Fibroblast of villous mesenchyme (primary cell): ENCODE data around the gene NUCKS1. TPM values are rescaled to one million over a fixed set of nuclear protein-coding genes. Genes with fewer than 3 reads are reported as not detected.

Experiments used
- DNase-seq: peaks from one replicate; pipeline ENCODE4 v3.0.0-alpha.2; 2010; ENCODE audit warnings: low read depth
- H3K4me3 ChIP-seq: 2 replicates; pipeline ENCODE4 v1.5.1; 2011; ENCODE audit warnings: low read depth, mild to moderate bottlenecking, low read length
- total RNA-seq: library from RNA; depleted of rRNA; stranded (reverse); fragments of >200 nt; gene quantifications from 2 replicates; pipeline ENCODE4 v1.2.3, GENCODE V29; 2012
- TF ChIP-seq, protein P1 (sequence below): IDR thresholded peaks from 2 replicates; pipeline ENCODE4 v1.5.1; 2012; ENCODE audit warnings: low read depth, mild to moderate bottlenecking, low read length; ENCODE audit not compliant: insufficient read depth

The NUCKS1 gene
- total RNA-seq, 1 donor, result 233 TPM

DNA sequence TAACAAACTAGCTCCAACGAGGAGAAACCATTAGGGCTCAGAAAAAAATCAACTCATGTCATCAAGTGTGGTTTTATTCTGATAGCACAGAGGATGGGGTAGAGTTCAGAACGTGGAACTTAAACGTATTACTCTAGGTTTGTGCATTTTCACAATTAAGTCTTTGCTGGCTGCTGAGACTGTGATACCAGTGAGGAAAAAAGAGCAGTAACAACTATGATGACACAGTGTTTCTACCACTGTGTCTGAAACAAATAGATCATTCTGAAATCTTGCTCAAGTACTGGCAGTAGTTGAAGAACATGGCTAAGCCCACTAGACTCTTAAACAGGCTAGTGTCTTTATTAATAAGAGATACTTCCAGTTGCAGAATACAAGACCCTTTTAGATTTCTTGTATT is 31.0 kb downstream of the NUCKS1 start:
- H3K4me3 ChIP-seq, result no peak overlapping the region
- DNase-seq, result no peak
- TF ChIP-seq, protein P1, sequence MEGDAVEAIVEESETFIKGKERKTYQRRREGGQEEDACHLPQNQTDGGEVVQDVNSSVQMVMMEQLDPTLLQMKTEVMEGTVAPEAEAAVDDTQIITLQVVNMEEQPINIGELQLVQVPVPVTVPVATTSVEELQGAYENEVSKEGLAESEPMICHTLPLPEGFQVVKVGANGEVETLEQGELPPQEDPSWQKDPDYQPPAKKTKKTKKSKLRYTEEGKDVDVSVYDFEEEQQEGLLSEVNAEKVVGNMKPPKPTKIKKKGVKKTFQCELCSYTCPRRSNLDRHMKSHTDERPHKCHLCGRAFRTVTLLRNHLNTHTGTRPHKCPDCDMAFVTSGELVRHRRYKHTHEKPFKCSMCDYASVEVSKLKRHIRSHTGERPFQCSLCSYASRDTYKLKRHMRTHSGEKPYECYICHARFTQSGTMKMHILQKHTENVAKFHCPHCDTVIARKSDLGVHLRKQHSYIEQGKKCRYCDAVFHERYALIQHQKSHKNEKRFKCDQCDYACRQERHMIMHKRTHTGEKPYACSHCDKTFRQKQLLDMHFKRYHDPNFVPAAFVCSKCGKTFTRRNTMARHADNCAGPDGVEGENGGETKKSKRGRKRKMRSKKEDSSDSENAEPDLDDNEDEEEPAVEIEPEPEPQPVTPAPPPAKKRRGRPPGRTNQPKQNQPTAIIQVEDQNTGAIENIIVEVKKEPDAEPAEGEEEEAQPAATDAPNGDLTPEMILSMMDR, result no peak

DNA sequence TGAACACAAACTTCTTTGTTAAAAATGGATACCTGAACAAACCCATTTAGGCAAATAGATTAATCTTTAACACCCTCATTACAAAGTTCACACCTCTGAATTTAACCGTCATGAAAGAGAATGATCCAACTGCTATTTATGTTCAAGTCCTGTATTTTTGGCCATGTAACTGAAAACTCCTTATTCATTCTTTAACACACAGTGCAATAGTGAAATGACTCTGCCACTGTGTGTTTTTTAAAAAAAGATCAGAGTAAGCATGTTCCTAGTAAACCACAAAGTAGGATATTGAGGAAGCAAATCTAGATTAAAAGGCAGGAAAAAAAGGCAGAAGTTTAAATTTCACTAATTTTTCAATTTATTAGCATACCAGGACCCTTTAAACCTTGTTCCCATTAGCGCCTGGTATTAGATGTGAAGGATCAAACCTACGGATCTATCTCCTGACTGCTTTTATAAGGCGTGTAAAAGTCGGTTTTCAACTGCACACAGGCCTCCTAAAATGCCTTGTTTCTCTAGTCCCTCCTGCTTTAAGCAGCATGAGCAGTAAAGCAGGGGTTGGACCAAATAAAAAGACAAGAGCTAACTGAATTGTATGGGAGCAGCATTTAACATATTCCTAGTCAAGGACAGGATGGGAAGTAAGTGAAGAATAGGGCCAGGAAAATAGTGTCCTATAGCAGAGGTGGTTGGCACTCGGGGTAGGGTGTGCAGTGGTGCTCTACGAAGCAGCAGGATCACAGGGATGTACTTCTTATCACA is 33.4 kb downstream of the NUCKS1 start:
- TF ChIP-seq, protein P1, result no peak
- no peak for DNase-seq
- H3K4me3 ChIP-seq, result no peak overlapping the region

DNA sequence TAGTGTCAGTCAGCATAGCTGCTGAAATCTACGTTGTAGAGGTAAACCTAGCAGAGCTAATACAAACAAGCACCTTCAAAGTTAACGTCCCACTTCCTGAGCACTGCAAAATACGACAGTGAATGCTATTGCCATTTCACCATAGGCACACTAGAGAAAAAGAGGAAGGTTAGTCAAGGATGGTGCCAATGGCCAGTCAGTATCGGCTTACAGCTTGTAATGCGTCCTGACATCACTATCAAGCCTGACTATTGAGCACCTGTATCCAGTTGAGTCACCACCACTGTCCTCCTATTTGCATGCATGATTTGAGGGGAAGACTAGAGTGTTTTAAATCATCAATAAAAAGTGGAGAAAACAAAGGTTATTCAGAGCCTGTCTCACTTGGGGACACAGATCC is 34.4 kb downstream of the NUCKS1 start:
- TF ChIP-seq, protein P1, result no peak
- H3K4me3 ChIP-seq, result no peak overlapping the region
- no peak for DNase-seq

DNA sequence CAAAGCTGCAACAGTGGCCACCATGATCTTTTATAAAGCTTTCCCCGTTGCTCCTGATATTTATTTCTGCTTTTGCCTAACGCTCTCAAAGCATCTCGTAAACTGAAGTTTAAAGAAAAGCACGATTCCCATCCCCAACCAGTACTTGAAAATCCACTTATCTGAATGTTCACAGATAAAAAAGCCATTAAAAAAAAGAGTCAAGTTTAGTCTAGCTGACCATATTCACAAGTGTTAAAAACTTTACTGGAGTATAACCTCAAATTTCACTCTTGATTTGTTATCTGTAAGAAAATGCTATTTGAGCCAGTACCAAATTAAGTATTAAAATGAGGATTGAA is 35.1 kb downstream of the NUCKS1 start:
- no peak overlapping the region for H3K4me3 ChIP-seq
- TF ChIP-seq, protein P1, result no peak
- no peak for DNase-seq

DNA sequence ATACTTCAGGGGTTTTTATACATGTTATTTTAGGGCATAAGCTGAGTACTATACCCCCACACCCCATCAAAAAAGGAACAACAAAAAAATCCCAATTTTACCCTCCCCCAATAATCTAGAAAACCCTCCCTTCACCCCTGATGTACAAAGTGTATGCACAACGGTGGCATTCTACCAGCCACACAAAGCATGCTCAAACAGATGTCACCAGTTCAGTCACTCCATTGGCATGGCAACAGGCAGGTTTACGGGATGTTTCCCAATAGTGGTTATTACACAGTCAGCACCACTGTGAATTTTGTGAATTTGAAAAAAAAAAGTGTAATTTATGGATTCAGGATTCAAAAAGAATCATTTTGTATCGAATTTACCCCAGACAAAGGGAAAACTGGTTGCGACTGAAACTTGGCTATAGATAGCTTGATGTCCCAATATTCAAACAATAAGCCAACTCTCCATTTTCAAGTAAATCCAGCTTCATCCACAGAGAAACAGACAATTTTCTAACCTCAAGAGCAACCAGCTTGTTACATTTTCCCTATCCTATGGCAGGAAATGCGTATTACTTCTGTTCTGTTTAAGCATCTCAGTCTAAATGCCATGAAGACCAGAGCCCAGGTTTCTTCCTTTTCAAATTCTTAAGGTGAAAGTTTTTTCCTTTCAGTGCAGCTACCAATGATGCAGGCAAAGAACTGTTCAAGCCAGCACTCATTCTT is 35.6 kb downstream of the NUCKS1 start:
- DNase-seq, result peak; percentile 48
- TF ChIP-seq, protein P1, result no peak
- no peak overlapping the region for H3K4me3 ChIP-seq

DNA sequence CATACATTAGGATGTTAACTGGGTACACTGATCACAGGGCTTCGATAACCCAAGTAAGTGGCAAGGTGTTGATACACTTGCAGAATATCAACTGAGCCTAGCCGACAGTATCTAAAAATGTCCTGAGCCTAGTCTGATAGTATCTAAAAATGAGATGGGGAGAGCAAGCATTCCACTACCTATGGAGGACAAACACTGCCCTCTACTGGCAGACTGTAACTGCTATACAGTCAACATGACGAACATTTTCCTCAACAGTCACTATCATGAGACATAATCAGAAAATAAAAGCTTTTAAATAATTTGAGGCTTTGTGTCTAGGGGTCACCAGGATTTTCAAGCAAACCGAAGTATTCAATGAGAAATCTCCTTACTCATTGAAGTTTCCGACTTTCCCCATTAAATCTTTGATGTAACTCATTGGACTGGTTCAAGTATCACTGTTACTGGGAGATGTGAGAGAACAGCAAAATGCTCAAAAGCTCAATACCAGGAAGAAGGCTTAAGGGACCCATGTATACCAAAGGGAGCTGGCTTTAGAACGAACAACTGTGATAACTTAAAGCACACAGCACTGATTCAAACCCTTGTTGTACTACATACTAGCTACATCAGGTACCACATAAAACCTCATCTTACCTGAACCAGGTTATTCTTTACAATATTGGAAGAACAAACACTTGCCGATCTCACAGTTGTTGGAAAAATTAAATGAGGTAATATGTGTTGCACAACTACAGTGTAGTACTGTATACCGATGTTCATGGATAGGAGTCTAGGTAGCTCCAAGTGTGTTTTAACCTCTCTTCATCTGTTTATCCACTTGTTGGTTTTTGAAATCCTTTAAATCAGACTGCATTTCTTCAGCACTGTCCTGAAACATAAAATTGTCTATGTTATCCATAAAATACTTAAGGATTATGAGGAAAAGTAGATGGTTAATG is 38.6 kb downstream of the NUCKS1 start:
- TF ChIP-seq, protein P1, result peak; percentile 94
- H3K4me3 ChIP-seq, result no peak overlapping the region

More for the DNA sequence above, 38.6 kb downstream of the NUCKS1 start:
- peak; percentile 83 for DNase-seq
